WTC11 (cell line): ENCODE data around the gene TMEM272. TPM values are rescaled to one million over a fixed set of nuclear protein-coding genes. Genes with fewer than 3 reads are reported as not detected.

Experiments used
- ATAC-seq: fragments of 200-7000 bp; cut with Tn5 transposase; 2 replicates; pipeline ENCODE4 v1.10.0; 2021; ENCODE audit warnings: mild to moderate bottlenecking, moderate library complexity
- CTCF ChIA-PET: fragments of 300-600 bp; sonication (Branson Sonifier 250); formaldehyde crosslinking; loops from one replicate; lab custom pipeline; 2021; ENCODE audit warnings: antibody characterized with exemption; lab: Charles Lee
- POLR2A ChIA-PET: fragments of 350-600 bp; sonication (Branson Sonifier 250); formaldehyde crosslinking; loops from one replicate; lab custom pipeline; 2021; ENCODE audit warnings: antibody characterized with exemption; lab: Charles Lee
- DNase-seq: peaks from one replicate; pipeline ENCODE4 v3.0.0; 2021; ENCODE audit warnings: low spot score
- H3K27ac Mint-ChIP-seq: 2 replicates; pipeline ENCODE4 v1.8.0; 2021; ENCODE audit warnings: mixed read lengths
- H3K27me3 Mint-ChIP-seq: 2 replicates; pipeline ENCODE4 v1.8.0; 2021; ENCODE audit warnings: low read depth, mild to moderate bottlenecking, moderate library complexity, mixed read lengths
- H3K36me3 Mint-ChIP-seq: 2 replicates; pipeline ENCODE4 v1.8.0; 2021; ENCODE audit warnings: mixed read lengths
- H3K4me1 Mint-ChIP-seq: 2 replicates; pipeline ENCODE4 v1.8.0; 2022; ENCODE audit warnings: mixed read lengths
- H3K4me3 Mint-ChIP-seq: 2 replicates; pipeline ENCODE4 v1.8.0; 2021; ENCODE audit warnings: mild to moderate bottlenecking, moderate library complexity, mixed read lengths
- H3K9me3 Mint-ChIP-seq: 2 replicates; pipeline ENCODE4 v1.8.0; 2021; ENCODE audit warnings: mixed read lengths
- ELF4 ChIP-seq: sonication (generic); formaldehyde crosslinking; IDR thresholded peaks from 2 replicates; pipeline ENCODE4 v1.8.1; 2022; ENCODE audit warnings: low read depth, mild to moderate bottlenecking, moderate library complexity, missing genetic modification reagents
- FOXK1 ChIP-seq: sonication (generic); formaldehyde crosslinking; IDR thresholded peaks from 2 replicates; pipeline ENCODE4 v1.8.0; 2022; ENCODE audit warnings: mild to moderate bottlenecking, moderate library complexity, missing genetic modification reagents
- HMGA2 ChIP-seq: fragments of 250-450 bp; sonication (Bioruptor Pico); IDR thresholded peaks from 2 replicates; pipeline ENCODE4 v1.4.0; 2021; ENCODE audit warnings: mild to moderate bottlenecking, moderate library complexity
- IRF2 ChIP-seq: sonication (generic); formaldehyde crosslinking; IDR thresholded peaks from 2 replicates; pipeline ENCODE4 v1.8.0; 2022; ENCODE audit warnings: low read depth, missing genetic modification reagents, borderline replicate concordance
- NFATC4 ChIP-seq: fragments of 250-450 bp; sonication (Bioruptor Pico); IDR thresholded peaks from 2 replicates; pipeline ENCODE4 v1.9.0; 2021; ENCODE audit warnings: mild to moderate bottlenecking
- RORB ChIP-seq: fragments of 250-450 bp; sonication (Bioruptor Pico); IDR thresholded peaks from 2 replicates; pipeline ENCODE4 v1.9.0; 2021; ENCODE audit warnings: mild to moderate bottlenecking
- SMAD3 ChIP-seq: sonication (generic); formaldehyde crosslinking; IDR thresholded peaks from 2 replicates; pipeline ENCODE4 v1.8.0; 2022; ENCODE audit warnings: missing genetic modification reagents, mild to moderate bottlenecking, borderline replicate concordance
- SMAD4 ChIP-seq: sonication (generic); formaldehyde crosslinking; IDR thresholded peaks from 2 replicates; pipeline ENCODE4 v1.8.0; 2022; ENCODE audit warnings: mild to moderate bottlenecking, missing genetic modification reagents
- TEAD1 ChIP-seq: sonication (generic); formaldehyde crosslinking; IDR thresholded peaks from 2 replicates; pipeline ENCODE4 v1.8.0; 2022; ENCODE audit warnings: mild to moderate bottlenecking, missing genetic modification reagents
- ZNF138 ChIP-seq: sonication (generic); formaldehyde crosslinking; conservative IDR thresholded peaks from 2 replicates; pipeline ENCODE4 v1.8.1; 2022; ENCODE audit warnings: mild to moderate bottlenecking, moderate library complexity, missing genetic modification reagents
- ZNF263 ChIP-seq: sonication (generic); formaldehyde crosslinking; IDR thresholded peaks from 2 replicates; pipeline ENCODE4 v1.8.1; 2022; ENCODE audit warnings: low read depth, mild to moderate bottlenecking, moderate library complexity, missing genetic modification reagents
- ZNF317 ChIP-seq: sonication (generic); formaldehyde crosslinking; IDR thresholded peaks from 2 replicates; pipeline ENCODE4 v1.8.1; 2023; ENCODE audit warnings: low read depth, mild to moderate bottlenecking, moderate library complexity, missing genetic modification reagents, borderline replicate concordance
- total RNA-seq: library from RNA; stranded (reverse); gene quantifications from 3 replicates; pipeline ENCODE4 v1.2.3, GENCODE V29; 2021
- TF ChIP-seq, protein P1 (sequence below): sonication (generic); formaldehyde crosslinking; IDR thresholded peaks from 2 replicates; pipeline ENCODE4 v1.8.1; 2022; ENCODE audit warnings: mild to moderate bottlenecking, moderate library complexity, missing genetic modification reagents
- TF ChIP-seq, protein P2 (sequence below): fragments of 250-450 bp; sonication (Bioruptor Pico); IDR thresholded peaks from 2 replicates; pipeline ENCODE4 v1.9.0; 2021; ENCODE audit warnings: mild to moderate bottlenecking
- TF ChIP-seq, protein P3 (sequence below): sonication (generic); formaldehyde crosslinking; IDR thresholded peaks from 2 replicates; pipeline ENCODE4 v1.8.1; 2022; ENCODE audit warnings: low read depth, mild to moderate bottlenecking, moderate library complexity, missing genetic modification reagents, borderline replicate concordance

The TMEM272 gene
- total RNA-seq, 1 experiment from 2014 or later: not detected

DNA sequence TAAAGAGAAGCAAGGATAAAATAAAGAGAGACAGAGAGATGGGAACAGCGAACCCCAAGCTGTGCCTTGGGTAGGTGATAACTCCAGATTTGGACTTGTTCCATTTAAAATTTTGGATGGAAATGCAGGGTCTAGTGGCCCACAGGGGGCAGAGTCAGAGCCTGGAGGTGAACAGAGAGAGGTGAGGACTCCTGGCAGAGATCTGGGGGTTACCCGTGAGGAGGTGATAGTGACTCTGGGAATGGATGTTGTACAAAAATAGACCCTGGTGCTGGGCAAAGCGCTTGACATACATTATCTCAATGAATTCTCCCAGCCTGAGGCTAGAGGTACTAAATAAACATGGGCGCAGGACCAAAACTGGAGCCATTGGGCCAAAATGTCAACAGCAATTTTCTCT, 26.7 kb downstream of the TMEM272 start:
- CTCF ChIA-PET: interaction anchor here (1.0 to 1.2 kb wide), 4 partner anchors 14 to 310 kb away, joined by 3 to 4 read pairs (median 4); partner anchors contain the start of genes NEK5 and TMEM272
- ATAC-seq: no peak
- POLR2A ChIA-PET: no interaction called here
- peaks cover 43% of the 10 kb centered on the region for H3K4me1 Mint-ChIP-seq
- H3K27ac Mint-ChIP-seq: no peak overlapping the region
- TF ChIP-seq ZNF138 (CRISPR knock-in tag): no peak
- H3K4me3 Mint-ChIP-seq: no peak overlapping the region
- no peaks in the 10 kb centered on the region for H3K9me3 Mint-ChIP-seq
- DNase-seq: no peak
- H3K27me3 Mint-ChIP-seq: peaks cover 10% of the 10 kb centered on the region; the same call in 1 of the 2 replicates
- H3K36me3 Mint-ChIP-seq: no peaks in the 10 kb centered on the region

DNA sequence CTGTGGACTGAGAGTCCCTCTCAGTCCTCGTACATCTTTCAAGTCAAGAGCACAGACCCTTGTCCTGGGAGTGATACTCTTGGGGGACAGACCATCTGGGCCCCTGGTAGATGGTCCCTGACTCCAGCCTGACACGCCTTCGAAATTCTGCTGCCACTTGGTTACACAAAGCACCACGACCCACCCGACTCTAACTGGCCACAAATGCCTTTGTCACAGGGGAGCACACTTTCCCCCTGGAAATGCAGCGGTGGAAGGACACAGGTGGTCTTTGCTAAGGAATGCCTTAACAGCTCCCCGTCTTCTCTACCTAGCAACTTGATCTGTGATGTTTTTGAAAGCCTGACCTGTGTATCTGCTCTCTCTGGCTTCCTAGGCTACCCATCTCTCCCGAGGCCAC, 27.3 kb downstream of the TMEM272 start:
- DNase-seq: no peak
- TF ChIP-seq SMAD3 (CRISPR knock-in tag) (no peak), ZNF317 (CRISPR knock-in tag) (no peak)
- TF ChIP-seq, protein P1, sequence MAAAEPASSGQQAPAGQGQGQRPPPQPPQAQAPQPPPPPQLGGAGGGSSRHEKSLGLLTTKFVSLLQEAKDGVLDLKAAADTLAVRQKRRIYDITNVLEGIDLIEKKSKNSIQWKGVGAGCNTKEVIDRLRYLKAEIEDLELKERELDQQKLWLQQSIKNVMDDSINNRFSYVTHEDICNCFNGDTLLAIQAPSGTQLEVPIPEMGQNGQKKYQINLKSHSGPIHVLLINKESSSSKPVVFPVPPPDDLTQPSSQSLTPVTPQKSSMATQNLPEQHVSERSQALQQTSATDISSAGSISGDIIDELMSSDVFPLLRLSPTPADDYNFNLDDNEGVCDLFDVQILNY (CRISPR knock-in tag): no peak
- Mint-ChIP-seq H3K4me1 (peaks cover 43% of the 10 kb centered on the region), H3K27ac (no peak overlapping the region), H3K27me3 (peaks cover 10% of the 10 kb centered on the region; the same call in 1 of the 2 replicates), H3K9me3 (no peaks in the 10 kb centered on the region), H3K4me3 (no peak overlapping the region), H3K36me3 (no peaks in the 10 kb centered on the region)
- ATAC-seq: no peak
- POLR2A ChIA-PET: no interaction called here
- CTCF ChIA-PET: interaction anchor here (1.0 to 1.2 kb wide), 3 partner anchors 14 to 311 kb away, joined by 3 to 4 read pairs (median 3); partner anchors contain the start of genes NEK5 and TMEM272

DNA sequence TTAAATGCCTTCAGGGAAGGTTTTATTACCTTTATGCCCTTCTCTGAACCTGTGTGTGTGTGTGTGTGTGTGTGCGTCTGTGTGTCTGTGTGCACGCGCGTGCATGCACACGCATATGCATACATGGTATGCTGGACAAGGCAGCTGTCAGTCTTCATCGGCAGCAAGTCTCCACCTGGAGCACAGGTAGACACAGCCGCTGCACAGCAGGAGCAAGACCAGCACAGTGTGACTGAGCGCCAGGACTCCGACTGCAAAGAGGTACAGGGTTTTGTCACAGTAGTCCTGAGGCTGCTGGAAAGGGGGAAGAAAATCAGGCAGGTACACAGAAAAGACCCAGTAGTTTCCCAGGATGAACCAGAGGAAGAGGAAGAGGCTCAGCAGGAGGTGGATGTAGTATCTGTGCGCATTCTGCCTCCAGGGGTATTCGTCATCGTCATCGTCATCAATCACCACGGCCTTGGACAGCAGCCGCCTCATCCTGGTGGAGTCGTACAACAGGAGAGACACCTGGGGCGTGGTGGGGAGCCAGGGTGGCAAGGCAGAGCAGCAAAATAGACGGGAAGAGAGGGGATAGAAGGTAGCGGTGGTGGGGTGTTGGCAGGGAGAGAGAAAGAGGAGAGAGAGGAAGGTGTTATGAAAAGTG, 28.2 kb downstream of the TMEM272 start:
- no peak overlapping the region for H3K27ac Mint-ChIP-seq

DNA sequence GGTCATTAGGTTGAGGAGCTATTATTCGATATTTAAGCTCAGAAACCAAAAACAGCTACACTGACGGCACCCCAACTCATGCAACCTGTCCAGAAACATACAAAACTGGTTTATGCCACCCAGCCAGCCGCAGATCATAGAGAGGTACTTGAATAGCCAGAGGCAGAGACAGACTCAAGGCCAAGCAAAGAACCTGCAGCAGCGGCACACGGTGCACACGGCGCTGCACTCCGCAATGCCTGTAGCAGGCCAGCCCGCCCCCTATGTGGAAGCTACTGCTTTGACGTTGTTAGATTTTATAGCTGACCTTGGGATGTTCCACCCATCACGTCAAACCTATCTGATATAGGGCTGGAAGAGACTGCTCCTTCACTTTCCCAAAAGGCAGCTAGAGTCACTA, 29.1 kb downstream of the TMEM272 start:
- H3K27ac Mint-ChIP-seq: no peak overlapping the region
- no peaks in the 10 kb centered on the region for H3K9me3 Mint-ChIP-seq
- H3K27me3 Mint-ChIP-seq: peaks cover 6% of the 10 kb centered on the region; the same call in 1 of the 2 replicates
- TF ChIP-seq FOXK1 (no peak), ZNF317 (CRISPR knock-in tag) (no peak), ZNF263 (CRISPR knock-in tag) (no peak), RORB (CRISPR knock-in tag) (no peak), ELF4 (no peak), NFATC4 (CRISPR knock-in tag) (no peak)
- TF ChIP-seq, protein P2, sequence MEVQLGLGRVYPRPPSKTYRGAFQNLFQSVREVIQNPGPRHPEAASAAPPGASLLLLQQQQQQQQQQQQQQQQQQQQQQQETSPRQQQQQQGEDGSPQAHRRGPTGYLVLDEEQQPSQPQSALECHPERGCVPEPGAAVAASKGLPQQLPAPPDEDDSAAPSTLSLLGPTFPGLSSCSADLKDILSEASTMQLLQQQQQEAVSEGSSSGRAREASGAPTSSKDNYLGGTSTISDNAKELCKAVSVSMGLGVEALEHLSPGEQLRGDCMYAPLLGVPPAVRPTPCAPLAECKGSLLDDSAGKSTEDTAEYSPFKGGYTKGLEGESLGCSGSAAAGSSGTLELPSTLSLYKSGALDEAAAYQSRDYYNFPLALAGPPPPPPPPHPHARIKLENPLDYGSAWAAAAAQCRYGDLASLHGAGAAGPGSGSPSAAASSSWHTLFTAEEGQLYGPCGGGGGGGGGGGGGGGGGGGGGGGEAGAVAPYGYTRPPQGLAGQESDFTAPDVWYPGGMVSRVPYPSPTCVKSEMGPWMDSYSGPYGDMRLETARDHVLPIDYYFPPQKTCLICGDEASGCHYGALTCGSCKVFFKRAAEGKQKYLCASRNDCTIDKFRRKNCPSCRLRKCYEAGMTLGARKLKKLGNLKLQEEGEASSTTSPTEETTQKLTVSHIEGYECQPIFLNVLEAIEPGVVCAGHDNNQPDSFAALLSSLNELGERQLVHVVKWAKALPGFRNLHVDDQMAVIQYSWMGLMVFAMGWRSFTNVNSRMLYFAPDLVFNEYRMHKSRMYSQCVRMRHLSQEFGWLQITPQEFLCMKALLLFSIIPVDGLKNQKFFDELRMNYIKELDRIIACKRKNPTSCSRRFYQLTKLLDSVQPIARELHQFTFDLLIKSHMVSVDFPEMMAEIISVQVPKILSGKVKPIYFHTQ (CRISPR knock-in tag): no peak
- CTCF ChIA-PET: interaction anchor here (0.6 to 3.0 kb wide), 21 partner anchors 9 to 635 kb away, joined by 3 to 33 read pairs (median 3); partner anchors contain the start of genes NEK5 and TMEM272
- no peak for DNase-seq
- POLR2A ChIA-PET: no interaction called here
- no peak overlapping the region for H3K4me3 Mint-ChIP-seq
- ATAC-seq: no peak
- H3K36me3 Mint-ChIP-seq: no peaks in the 10 kb centered on the region
- H3K4me1 Mint-ChIP-seq: peaks cover 37% of the 10 kb centered on the region

More for the DNA sequence above, 28.2 kb downstream of the TMEM272 start:
- POLR2A ChIA-PET: no interaction called here
- Mint-ChIP-seq H3K9me3 (no peaks in the 10 kb centered on the region), H3K27me3 (peaks cover 10% of the 10 kb centered on the region; the same call in 1 of the 2 replicates), H3K4me1 (peaks cover 41% of the 10 kb centered on the region), H3K4me3 (no peak overlapping the region), H3K36me3 (no peaks in the 10 kb centered on the region)
- DNase-seq (no peak), ATAC-seq (no peak)
- CTCF ChIA-PET: interaction anchor here (0.6 to 3.0 kb wide), 6 partner anchors 17 to 311 kb away, joined by 3 to 33 read pairs (median 11); partner anchors contain the start of genes NEK5 and TMEM272
- TF ChIP-seq, protein P3, sequence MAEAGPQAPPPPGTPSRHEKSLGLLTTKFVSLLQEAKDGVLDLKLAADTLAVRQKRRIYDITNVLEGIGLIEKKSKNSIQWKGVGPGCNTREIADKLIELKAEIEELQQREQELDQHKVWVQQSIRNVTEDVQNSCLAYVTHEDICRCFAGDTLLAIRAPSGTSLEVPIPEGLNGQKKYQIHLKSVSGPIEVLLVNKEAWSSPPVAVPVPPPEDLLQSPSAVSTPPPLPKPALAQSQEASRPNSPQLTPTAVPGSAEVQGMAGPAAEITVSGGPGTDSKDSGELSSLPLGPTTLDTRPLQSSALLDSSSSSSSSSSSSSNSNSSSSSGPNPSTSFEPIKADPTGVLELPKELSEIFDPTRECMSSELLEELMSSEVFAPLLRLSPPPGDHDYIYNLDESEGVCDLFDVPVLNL (CRISPR knock-in tag): no peak
- TF ChIP-seq TEAD1 (CRISPR knock-in tag) (no peak), IRF2 (no peak), HMGA2 (no peak), SMAD4 (CRISPR knock-in tag) (no peak)
- TF ChIP-seq, protein P1 (CRISPR knock-in tag): no peak
